Spleen (tissue), 11 donors: ENCODE measurements around the gene ZC3H12C. TPM values are rescaled to one million over a fixed set of nuclear protein-coding genes. Genes with fewer than 3 reads are reported as not detected.

ENCODE experiments used
- DNase-seq: peaks from one replicate; pipeline ENCODE4 v3.0.0-alpha.2; 2020
- H3K27ac ChIP-seq, 8 donors: fragments of 200-600 bp; sonication (generic) in 7 of 8; 1 replicate in 4 of 8; 2 replicates in 4 of 8; pipeline versions ENCODE4 v1.5.0 to v1.8.0; 2016 to 2021; ENCODE audit warnings: inconsistent platforms in 4 of 8, mild to moderate bottlenecking in 4 of 8, moderate library complexity in 1 of 8
- H3K27me3 ChIP-seq, 7 donors: fragments of 200-600 bp; sonication (generic) in 6 of 7; replicated peaks in 1 of 7; 1 replicate in 4 of 7; 2 replicates in 3 of 7; pipeline versions ENCODE4 v1.5.0 to v1.8.0; 2016 to 2021; ENCODE audit warnings: inconsistent platforms in 3 of 7, mild to moderate bottlenecking in 1 of 7
- H3K36me3 ChIP-seq, 6 donors: fragments of 200-600 bp; sonication (generic) in 5 of 6; 1 replicate in 4 of 6; 2 replicates in 2 of 6; pipeline versions ENCODE4 v1.5.0 to v1.8.0; 2016 to 2021; ENCODE audit warnings: inconsistent platforms in 2 of 6
- H3K4me1 ChIP-seq, 6 donors: fragments of 200-600 bp; sonication (generic) in 5 of 6; 1 replicate in 3 of 6; 2 replicates in 3 of 6; pipeline versions ENCODE4 v1.5.0 to v1.8.0; 2016 to 2021; ENCODE audit warnings: inconsistent platforms in 3 of 6
- H3K4me3 ChIP-seq, 8 donors: fragments of 200-600 bp; sonication (generic) in 7 of 8; 1 replicate in 4 of 8; 2 replicates in 4 of 8; pipeline versions ENCODE4 v1.5.0 to v1.8.0; 2016 to 2021; ENCODE audit warnings: inconsistent platforms in 4 of 8, mild to moderate bottlenecking in 4 of 8, moderate library complexity in 2 of 8
- H3K9me3 ChIP-seq, 8 donors: fragments of 200-600 bp; sonication (generic) in 7 of 8; 1 replicate in 4 of 8; 2 replicates in 4 of 8; pipeline versions ENCODE4 v1.5.0 to v1.8.0; 2016 to 2021; ENCODE audit warnings: inconsistent platforms in 4 of 8
- POLR2A ChIP-seq, 3 donors: fragments of 450-650 bp; IDR thresholded peaks; one replicate each; pipeline ENCODE4 v1.5.1; 2017; ENCODE audit warnings: antibody characterized with exemption in 3 of 3, mild to moderate bottlenecking in 1 of 3
- POLR2AphosphoS5 ChIP-seq, 3 donors: sonication (generic); formaldehyde crosslinking; IDR thresholded peaks; one replicate each; pipeline ENCODE4 v1.5.1; 2017; ENCODE audit warnings: antibody characterized with exemption in 3 of 3
- WGBS, 5 donors: extraction: QIAGEN DNeasy Blood & Tissue Kit in 3 of 5; methylation state at CpG; one replicate each; pipeline versions ENCODE4 v1.1.5 to v1.1.7; 2013 to 2018; 5-methylcytosine and 5-hydroxymethylcytosine counted together
- intact Hi-C: fragments of 100-400 bp; cut with DNase I; formaldehyde crosslinking; loops from one replicate; pipeline ENCODE4 v1.15.0; 2023; ENCODE audit warnings: low total_unique reads
- polyA plus RNA-seq, 3 donors: library from polyadenylated mRNA; stranded (reverse); fragments of 200-250 nt; gene quantifications; one replicate each; pipeline ENCODE4 v1.2.1, GENCODE V29; 2013
- total RNA-seq, 7 donors: library from RNA; depleted of rRNA in 3 of 7; stranded (reverse); fragments of >200 nt in 3 of 7; fragmentation: NEBNext Ultra II Directional in 4 of 7; extraction: Animal tissue kit (Norgen Biotek cat#: 25700) in 4 of 7; gene quantifications; one replicate each; pipeline versions ENCODE4 v1.1.0 to v1.2.1, GENCODE V29; 2016 to 2021
- TF ChIP-seq, protein P1 (sequence below), 11 experiments: fragments of 200-600 bp in 7 of 11; fragments of 450-650 bp in 4 of 11; sonication (generic) in 4 of 11; IDR thresholded peaks in 8 of 11; conservative IDR thresholded peaks in 3 of 11; 1 replicate in 7 of 11; 2 replicates in 4 of 11; pipeline versions ENCODE4 v1.4.0 to v1.8.0; 2016 to 2021; ENCODE audit warnings: antibody characterized with exemption in 11 of 11, inconsistent platforms in 4 of 11, mild to moderate bottlenecking in 1 of 11
- donor health status: healthy with polysubstance abuse.
- donor health status: DM: no; HTN: no; CAD: no; lungs with moderate emphysema.
- donor health status: DM: no; HTN: no; CAD: no.
- donor health status: Bipolar disorder and iron deficiency.
- donor health status: healthy.
- donor health status: DM: no; HTN: no; CAD: no.
- donor health status: DM: yes; HTN: yes; CAD: no.

The ZC3H12C gene
- total and polyA plus RNA-seq, 10 donors, result 0.44 to 10.4 (median 5.1) TPM

DNA sequence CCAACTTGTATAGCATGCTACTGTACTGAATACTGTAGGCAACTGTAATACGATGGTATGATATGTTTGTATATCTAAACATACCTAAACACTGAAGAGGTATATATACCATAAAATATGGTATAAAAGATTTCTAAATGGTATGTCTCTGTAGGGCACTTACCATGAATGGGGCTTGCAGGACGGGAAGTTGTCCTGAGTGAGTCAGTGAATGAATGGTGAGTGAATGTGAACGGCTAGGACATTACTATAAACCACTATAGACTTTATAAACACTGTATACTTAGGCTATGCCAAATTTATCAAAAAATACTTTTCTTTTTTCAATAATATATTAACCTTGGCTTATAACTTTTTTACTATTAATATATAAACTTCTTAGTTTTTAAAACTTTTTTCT lies 66.8 kb downstream of the ZC3H12C start:
- peaks cover 0 to 32% (median 3%) of the 10 kb centered on the region in 6 donors for H3K36me3 ChIP-seq
- H3K27me3 ChIP-seq, result no peaks in the 10 kb centered on the region
- H3K4me3 ChIP-seq, result no peak overlapping the region
- no peaks in the 10 kb centered on the region for H3K4me1 ChIP-seq
- H3K9me3 ChIP-seq, result no peaks in the 10 kb centered on the region
- 83 to 93% (median 90%) methylated on average over 3 of the region's 3 CpGs for WGBS, 5 donors
- TF ChIP-seq, protein P1, sequence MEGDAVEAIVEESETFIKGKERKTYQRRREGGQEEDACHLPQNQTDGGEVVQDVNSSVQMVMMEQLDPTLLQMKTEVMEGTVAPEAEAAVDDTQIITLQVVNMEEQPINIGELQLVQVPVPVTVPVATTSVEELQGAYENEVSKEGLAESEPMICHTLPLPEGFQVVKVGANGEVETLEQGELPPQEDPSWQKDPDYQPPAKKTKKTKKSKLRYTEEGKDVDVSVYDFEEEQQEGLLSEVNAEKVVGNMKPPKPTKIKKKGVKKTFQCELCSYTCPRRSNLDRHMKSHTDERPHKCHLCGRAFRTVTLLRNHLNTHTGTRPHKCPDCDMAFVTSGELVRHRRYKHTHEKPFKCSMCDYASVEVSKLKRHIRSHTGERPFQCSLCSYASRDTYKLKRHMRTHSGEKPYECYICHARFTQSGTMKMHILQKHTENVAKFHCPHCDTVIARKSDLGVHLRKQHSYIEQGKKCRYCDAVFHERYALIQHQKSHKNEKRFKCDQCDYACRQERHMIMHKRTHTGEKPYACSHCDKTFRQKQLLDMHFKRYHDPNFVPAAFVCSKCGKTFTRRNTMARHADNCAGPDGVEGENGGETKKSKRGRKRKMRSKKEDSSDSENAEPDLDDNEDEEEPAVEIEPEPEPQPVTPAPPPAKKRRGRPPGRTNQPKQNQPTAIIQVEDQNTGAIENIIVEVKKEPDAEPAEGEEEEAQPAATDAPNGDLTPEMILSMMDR (IDR thresholded peaks at IDR 0.05 in 8 of 11, conservative IDR thresholded peaks at IDR 0.05 in 3 of 11), result no peak
- TF ChIP-seq POLR2A (IDR thresholded peaks at IDR 0.05) (no peak), POLR2AphosphoS5 (IDR thresholded peaks at IDR 0.05) (no peak)
- no peak for DNase-seq
- no peak overlapping the region for H3K27ac ChIP-seq
- intact Hi-C loops, result no loop called here

DNA sequence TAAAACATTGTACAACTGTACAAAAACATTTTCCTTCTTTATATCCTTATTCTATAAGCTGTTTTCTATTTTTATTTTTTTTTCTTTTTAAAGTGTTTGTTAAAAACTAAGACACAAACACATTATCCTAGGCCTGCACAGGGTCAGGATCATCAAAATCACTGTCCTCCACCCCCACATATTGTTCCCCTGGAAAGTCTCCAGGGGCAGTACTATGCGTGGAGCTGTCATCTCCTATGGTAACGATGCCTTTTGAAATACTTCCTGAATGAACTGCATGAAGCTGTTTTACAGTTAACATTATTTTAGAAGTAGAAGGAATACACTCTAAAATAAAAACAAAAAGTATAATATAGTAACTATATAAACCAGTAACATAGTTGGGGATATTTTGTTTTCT lies 67.2 kb downstream of the ZC3H12C start:
- TF ChIP-seq, protein P1 (IDR thresholded peaks at IDR 0.05 in 8 of 11, conservative IDR thresholded peaks at IDR 0.05 in 3 of 11), result no peak
- TF ChIP-seq POLR2A (IDR thresholded peaks at IDR 0.05) (no peak), POLR2AphosphoS5 (IDR thresholded peaks at IDR 0.05) (no peak)
- Histone ChIP-seq H3K4me3 (no peak overlapping the region), H3K27ac (no peak overlapping the region), H3K27me3 (no peaks in the 10 kb centered on the region), H3K4me1 (no peaks in the 10 kb centered on the region), H3K9me3 (no peaks in the 10 kb centered on the region), H3K36me3 (peaks cover 0 to 36% (median 3%) of the 10 kb centered on the region in 6 donors)
- 27 to 71% (median 41%) methylated on average over 2 of the region's 2 CpGs for WGBS, 5 donors
- intact Hi-C loops, result no loop called here
- DNase-seq, result no peak

DNA sequence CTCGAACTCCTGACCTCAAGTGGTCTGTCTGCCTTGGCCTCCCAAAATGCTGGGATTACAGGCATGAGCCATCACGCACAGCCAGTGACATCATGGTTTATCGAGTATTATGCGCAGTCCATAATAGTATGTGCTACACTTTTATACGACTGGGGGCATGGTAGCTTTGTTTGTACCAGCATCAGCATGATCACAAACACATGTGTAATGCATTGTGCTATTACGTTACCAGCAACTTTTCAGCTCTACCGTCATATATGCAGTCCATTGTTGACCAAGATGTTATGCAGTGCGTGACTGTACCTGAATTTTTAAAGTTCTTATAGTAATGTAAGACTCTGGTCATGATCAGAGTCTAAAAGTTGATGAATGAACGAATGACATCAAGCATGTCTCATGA lies 67.9 kb downstream of the ZC3H12C start:
- H3K27ac ChIP-seq, result no peak overlapping the region
- H3K36me3 ChIP-seq, result peaks cover 0 to 37% (median 3%) of the 10 kb centered on the region in 6 donors
- TF ChIP-seq, protein P1 (IDR thresholded peaks at IDR 0.05 in 8 of 11, conservative IDR thresholded peaks at IDR 0.05 in 3 of 11), result no peak
- TF ChIP-seq POLR2AphosphoS5 (IDR thresholded peaks at IDR 0.05) (no peak), POLR2A (IDR thresholded peaks at IDR 0.05) (no peak)
- no peak overlapping the region for H3K4me3 ChIP-seq
- intact Hi-C loops, result no loop called here
- no peaks in the 10 kb centered on the region for H3K27me3 ChIP-seq
- 93 to 98% (median 95%) methylated on average over 9 of the region's 9 CpGs for WGBS, 5 donors
- DNase-seq, result no peak
- no peaks in the 10 kb centered on the region for H3K9me3 ChIP-seq
- no peaks in the 10 kb centered on the region for H3K4me1 ChIP-seq

DNA sequence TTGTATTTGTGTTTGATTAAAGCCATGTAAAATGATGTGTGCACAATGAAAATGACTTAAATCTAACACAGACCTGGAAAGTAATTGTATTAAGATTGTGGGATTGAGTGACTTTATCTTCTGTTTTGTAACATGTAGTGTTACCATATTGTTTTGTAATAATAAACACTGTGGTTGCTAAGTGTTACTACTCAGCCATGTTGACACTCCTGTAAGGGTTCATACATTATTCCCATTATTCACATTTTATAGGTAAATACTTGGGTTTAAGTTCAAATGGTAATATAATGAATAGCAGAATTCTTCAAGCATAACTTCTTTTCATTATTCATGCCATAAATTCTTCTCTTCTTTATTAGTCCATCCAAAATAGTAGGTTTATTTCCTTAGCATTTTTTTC lies 69.0 kb downstream of the ZC3H12C start:
- Histone ChIP-seq H3K27ac (no peak overlapping the region), H3K4me1 (no peaks in the 10 kb centered on the region), H3K27me3 (no peaks in the 10 kb centered on the region), H3K4me3 (no peak overlapping the region), H3K9me3 (no peaks in the 10 kb centered on the region), H3K36me3 (peaks cover 0 to 37% (median 3%) of the 10 kb centered on the region in 6 donors)
- TF ChIP-seq POLR2AphosphoS5 (IDR thresholded peaks at IDR 0.05) (no peak), POLR2A (IDR thresholded peaks at IDR 0.05) (no peak)
- TF ChIP-seq, protein P1 (IDR thresholded peaks at IDR 0.05 in 8 of 11, conservative IDR thresholded peaks at IDR 0.05 in 3 of 11), result no peak
- intact Hi-C loops, result no loop called here
- DNase-seq, result no peak
